Measurements from ENCODE around the gene BCR. TPM values are rescaled to one million over a fixed set of nuclear protein-coding genes. Genes with fewer than 3 reads are reported as not detected.
A peak's percentile ranks its signal among the peaks of the same experiment; 100 is the strongest.

Gene BCR
- total and polyA plus RNA-seq, 2 donors from 2014 or later = 45.0 to 97.7 TPM

- FAIRE-seq (no peak), DNase-seq (peak; percentile 67 to 81 (median 73))
- peak overlapping the region; percentile 78 to 87 for H3K27ac ChIP-seq (ENCODE audit: low read depth in 2 of 2, low read length in 2 of 2)
- peaks cover 0 to 43% (median 43%) of the 10 kb centered on the region in 3 donors for H3K4me1 ChIP-seq (ENCODE audit: control insufficient read depth in 2 of 3, insufficient read depth in 2 of 3, low read depth in 1 of 3, low read length in 3 of 3)
- peaks cover 0 to 4% (median 3%) of the 10 kb centered on the region in 3 donors for H3K36me3 ChIP-seq (ENCODE audit: control insufficient read depth in 2 of 3, insufficient read depth in 3 of 3, low read length in 3 of 3)
- H3K9ac ChIP-seq (ENCODE audit: low read length in 3 of 3) = peak overlapping the region in 2 of 3 donors; percentile 70 to 86
- no peak for TF ChIP-seq CTCF (IDR thresholded peaks at IDR 0.05; ENCODE audit: borderline replicate concordance, extremely low read depth, insufficient read depth)
- H3K9me3 ChIP-seq (ENCODE audit: control insufficient read depth in 2 of 3, insufficient read depth in 1 of 3, low read length in 3 of 3) = no peaks in the 10 kb centered on the region
- H3K4me3 ChIP-seq (ENCODE audit: low read length in 3 of 3) = peak overlapping the region; percentile 72 to 84 (median 82)
- intact Hi-C loops (cut with DNase I) = no loop called here
- H3K27me3 ChIP-seq (ENCODE audit: control insufficient read depth, insufficient read depth, low read length) = no peaks in the 10 kb centered on the region
Observed at GRCh38 chr22:23183061-23183698, 2.9 kb downstream of the BCR start.

GRCh38 chr22:23184100-23184763 is 3.9 kb downstream of the BCR start:
- DNase-seq (no peak), FAIRE-seq (no peak)
- TF ChIP-seq CTCF (IDR thresholded peaks at IDR 0.05; ENCODE audit: borderline replicate concordance, extremely low read depth, insufficient read depth) = no peak
- no peaks in the 10 kb centered on the region for H3K9me3 ChIP-seq (ENCODE audit: control insufficient read depth in 2 of 3, insufficient read depth in 1 of 3, low read length in 3 of 3)
- H3K4me1 ChIP-seq (ENCODE audit: control insufficient read depth in 2 of 3, insufficient read depth in 2 of 3, low read depth in 1 of 3, low read length in 3 of 3) = peaks cover 0 to 41% (median 41%) of the 10 kb centered on the region in 3 donors
- peak overlapping the region; percentile 78 to 87 for H3K27ac ChIP-seq (ENCODE audit: low read depth in 2 of 2, low read length in 2 of 2)
- peaks cover 0 to 4% (median 3%) of the 10 kb centered on the region in 3 donors for H3K36me3 ChIP-seq (ENCODE audit: control insufficient read depth in 2 of 3, insufficient read depth in 3 of 3, low read length in 3 of 3)
- H3K4me3 ChIP-seq (ENCODE audit: low read length in 3 of 3) = peak overlapping the region in 2 of 3 donors; percentile 82 to 84
- peak overlapping the region in 1 of 3 donors; percentile 86 for H3K9ac ChIP-seq (ENCODE audit: low read length in 3 of 3)
- H3K27me3 ChIP-seq (ENCODE audit: control insufficient read depth, insufficient read depth, low read length) = no peaks in the 10 kb centered on the region
- intact Hi-C loops (cut with DNase I) = no loop called here

GRCh38 chr22:23184764-23185113 is 4.4 kb downstream of the BCR start:
- FAIRE-seq (no peak), DNase-seq (no peak)
- Histone ChIP-seq H3K36me3 (ENCODE audit: control insufficient read depth in 2 of 3, insufficient read depth in 3 of 3, low read length in 3 of 3) (peaks cover 0 to 4% (median 3%) of the 10 kb centered on the region in 3 donors), H3K27ac (ENCODE audit: low read depth in 2 of 2, low read length in 2 of 2) (peak overlapping the region; percentile 14 to 62), H3K9ac (ENCODE audit: low read length in 3 of 3) (peak overlapping the region in 1 of 3 donors; percentile 31), H3K4me3 (ENCODE audit: low read length in 3 of 3) (peak overlapping the region in 1 of 3 donors; percentile 84), H3K9me3 (ENCODE audit: control insufficient read depth in 2 of 3, insufficient read depth in 1 of 3, low read length in 3 of 3) (no peaks in the 10 kb centered on the region), H3K27me3 (ENCODE audit: control insufficient read depth, insufficient read depth, low read length) (no peaks in the 10 kb centered on the region), H3K4me1 (ENCODE audit: control insufficient read depth in 2 of 3, insufficient read depth in 2 of 3, low read depth in 1 of 3, low read length in 3 of 3) (peaks cover 0 to 36% (median 36%) of the 10 kb centered on the region in 3 donors)
- no peak for TF ChIP-seq CTCF (IDR thresholded peaks at IDR 0.05; ENCODE audit: borderline replicate concordance, extremely low read depth, insufficient read depth)
- intact Hi-C loops (cut with DNase I) = no loop called here
